ENCODE measurements around the gene BNC2.

Gene BNC2

DNA sequence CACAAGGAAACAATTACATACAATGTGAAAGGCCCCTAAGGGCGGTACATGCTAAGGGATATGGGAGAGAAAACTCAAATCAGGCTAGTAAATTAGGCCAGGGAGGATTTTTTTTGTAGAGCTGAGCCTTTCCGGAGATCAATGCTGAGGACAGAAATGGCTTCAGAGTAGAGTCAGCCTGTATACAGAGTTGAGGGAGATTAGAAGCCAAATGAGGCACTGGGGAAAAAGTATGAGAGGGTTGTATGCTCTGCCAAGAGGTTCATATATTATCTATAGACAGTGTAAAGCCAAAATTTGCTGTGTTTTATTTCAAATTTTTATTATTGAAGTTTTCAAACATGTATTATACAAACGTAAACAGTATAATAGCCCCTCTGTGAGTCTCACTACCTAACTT is 103.1 kb downstream of the BNC2 start:
- no peak for DNase-seq

DNA sequence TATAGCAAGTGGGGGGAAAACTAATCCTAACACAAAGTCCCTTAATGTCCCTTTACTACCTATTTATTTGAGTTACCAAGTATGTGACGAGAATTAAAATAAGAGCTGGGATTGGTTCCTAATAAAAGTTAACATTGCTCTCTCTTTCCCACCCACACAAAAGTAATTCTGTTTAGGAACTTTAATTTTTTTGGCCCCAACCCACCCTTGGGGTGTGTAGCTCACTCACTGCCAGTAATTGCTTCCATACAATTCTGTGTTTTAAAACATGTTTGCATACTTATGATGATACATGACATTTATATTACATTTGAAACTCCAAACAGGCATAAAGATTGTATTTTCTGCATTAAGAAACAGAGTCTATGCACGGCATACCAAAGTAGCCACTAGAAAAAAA is 106.5 kb downstream of the BNC2 start:
- DNase-seq: no peak

DNA sequence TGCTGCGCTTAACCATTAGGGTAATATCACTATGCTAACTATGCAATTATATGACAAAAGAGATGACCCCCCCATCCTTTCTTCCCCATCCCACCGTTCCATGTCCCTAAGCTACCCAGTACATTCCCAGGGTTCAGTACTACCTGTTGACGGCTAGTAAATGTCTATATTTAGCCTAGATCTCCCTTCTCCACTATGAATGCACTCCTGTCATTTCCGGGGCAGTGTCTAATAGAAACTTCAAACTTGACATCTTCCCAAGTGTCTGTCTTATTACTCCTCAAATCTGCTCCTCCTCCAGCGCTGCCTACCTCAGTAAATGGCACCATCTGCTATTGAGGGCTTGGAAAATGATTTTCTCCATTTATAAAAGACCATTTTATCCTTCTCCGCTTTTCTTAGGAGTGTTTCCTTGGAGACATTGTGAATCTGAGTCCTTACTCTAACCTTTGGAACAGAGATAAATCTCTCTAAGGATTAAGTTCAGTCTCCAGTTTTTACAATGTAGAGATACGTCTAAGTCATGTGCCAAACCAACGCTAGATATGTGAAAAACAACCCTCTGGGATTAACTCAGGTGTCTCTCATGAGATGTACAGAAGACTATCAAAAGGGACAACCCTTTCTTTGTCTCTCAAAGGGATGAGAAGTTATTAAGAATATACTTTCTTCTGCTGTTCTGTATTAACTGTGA is 114.9 kb downstream of the BNC2 start:
- no peak for DNase-seq

DNA sequence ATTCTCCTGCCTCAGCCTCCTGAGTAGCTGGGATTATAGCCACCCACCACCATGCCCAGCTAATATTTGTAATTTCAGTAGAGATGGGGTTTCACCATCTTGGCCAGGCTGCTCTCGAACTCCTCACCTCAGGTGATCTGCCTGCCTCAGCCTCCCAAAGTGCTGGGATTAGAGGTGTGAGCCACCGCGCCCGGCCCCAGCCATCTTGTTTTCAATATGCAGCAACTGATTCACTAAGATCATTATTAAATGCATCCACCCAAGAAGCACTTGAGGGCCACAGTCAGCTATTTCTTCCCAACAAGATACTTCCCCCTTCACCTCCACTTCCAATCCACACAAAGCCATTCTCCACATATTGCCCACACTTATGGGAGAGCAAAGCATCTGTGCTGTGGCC is 115.8 kb downstream of the BNC2 start:
- no peak for DNase-seq

DNA sequence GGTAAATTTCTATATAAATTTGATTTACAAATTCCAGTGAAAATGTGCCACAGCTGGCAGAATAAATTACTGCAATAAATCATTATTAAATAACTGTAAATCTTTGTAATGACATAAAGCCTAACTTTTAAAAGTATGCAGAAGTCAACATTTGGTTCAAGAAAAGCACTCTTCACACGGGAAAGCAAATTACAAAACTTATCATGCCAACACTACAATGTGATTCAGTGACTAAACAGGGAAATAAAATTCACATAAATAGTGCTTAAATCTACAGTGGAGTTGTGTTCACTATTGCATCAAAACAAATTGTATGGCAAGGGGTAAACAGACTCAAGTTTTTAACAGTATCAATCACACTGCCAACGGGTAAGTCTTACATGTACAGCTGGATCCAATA is 117.2 kb downstream of the BNC2 start:
- DNase-seq: no peak

DNA sequence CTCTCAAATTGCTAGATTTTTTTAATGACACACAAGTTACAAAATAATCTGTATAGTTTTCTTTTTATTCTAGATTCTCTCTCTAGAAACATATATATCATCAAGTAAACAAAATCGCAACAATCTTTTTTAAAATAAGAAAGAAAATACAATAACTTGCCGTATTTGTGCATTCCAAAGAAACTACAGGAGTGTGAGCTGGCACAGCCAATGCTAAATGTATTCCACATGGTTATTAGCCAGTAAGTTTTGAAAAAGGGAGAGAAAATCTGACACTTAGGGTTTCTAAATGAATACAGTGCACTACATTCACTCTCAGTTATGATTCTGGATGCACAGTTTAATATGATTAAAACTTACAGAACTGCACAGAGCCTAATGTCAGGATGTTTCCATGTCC is 117.9 kb downstream of the BNC2 start:
- no peak for DNase-seq

DNA sequence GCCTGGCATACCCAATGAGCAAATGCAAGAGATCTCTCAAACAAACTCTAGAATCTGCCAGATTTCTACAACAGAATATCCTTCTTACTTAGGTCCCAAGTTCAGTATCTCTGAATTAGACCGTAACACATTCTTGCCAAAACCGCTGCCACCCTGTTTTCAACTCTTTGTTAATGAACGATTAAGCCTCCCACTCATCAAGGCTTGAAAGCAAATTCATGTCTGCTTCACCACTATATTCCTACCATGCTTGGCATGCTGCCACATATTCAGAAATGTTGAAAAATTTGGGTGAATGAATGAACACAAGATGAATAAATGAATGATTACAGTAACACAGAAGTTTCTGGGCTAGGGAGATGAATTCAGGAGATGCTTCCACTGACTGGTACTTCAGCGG is 119.9 kb downstream of the BNC2 start:
- no peak for DNase-seq

DNA sequence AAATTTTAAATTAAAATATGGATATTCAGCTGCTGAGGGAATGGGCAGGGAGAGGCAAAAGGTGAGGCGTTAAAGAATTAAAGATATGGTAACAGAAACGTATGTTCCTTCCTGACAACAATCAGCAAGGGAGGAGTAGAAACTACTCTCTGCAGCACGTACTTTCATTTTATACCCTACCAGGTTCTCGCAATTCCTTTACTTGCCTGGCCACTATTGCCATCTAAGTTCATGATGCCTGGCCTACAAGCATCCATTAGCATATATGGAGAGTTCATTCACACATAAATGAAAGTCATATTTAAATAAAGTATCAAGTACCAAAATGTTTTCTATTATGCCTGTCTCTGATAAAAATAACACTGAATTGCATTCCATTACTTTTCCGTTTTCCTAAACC is 125.1 kb downstream of the BNC2 start:
- no peak for DNase-seq

DNA sequence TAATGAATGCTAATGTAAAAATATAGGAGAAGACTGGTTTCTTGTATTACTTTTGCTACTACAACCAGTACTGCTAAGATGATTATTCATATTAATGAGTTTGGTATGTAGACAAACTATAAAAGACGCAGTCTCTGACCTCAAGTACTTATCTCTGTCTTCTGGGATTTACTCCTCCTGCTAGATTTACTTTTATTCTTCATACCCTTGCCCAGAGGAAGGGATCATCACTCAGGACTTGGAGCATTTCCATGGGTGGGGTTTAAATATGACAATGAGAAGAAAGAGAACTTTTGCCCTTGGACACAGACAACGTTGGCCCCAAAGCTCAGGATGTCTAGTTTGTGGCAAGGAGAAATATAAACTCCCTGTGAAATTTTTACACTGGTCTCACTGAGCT is 126.1 kb downstream of the BNC2 start:
- no peak for DNase-seq

DNA sequence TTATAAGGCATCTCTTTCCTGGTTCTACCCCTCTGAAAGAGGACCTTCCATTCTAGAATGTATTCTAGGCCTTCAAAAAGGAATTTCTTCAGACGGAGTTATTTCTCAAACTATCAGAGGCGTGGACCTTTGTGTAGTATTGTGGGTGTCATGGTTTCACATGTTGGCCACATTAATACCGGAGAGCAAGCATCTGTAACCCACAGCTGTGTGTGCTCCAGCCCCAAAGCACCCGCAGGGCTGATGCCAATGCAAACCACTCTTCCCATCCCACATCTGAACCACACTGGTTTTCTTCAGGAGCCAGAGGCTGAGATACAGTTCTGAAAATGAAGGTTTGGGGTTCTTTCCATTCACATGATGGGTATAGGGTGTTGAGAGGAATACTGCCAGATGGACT is 127.1 kb downstream of the BNC2 start:
- DNase-seq: no peak

DNA sequence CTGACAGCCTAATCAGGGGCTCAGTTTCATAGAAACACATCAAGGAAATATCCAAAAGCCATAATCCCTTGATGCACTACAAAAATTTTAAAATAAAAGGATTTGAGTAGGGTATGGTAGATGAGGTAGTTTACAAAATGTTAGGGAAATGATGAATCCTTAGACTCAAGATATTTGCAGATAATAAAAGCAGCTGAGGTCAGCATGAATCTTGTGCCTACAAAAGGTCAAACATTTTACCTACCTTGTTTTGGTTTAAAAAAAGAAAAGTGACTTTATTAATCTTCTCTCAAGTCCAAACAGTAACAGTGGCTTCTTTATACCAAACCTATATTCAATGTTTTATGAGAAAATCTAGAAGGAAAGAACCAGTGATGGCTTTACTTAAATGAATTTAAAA is 135.5 kb downstream of the BNC2 start:
- no peak for DNase-seq

DNA sequence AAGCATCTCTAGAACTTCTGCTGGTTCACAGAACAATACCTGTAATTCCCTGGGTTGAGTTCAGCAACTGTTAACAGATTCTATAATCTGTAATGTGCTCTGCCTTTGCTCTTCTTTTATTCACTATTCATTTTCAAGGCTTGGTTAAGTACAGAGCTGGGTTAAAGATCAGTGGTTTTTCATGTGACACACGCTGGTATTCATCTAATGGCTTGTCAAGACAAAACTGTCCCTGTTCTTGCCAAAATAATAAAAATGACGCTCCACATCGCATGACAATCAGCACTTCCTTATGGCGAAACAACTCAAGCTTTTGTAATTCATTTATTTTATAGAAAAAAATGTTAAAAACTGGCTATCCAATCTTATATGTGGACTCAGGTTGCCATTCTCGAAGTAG is 137.9 kb downstream of the BNC2 start:
- DNase-seq: no peak

DNA sequence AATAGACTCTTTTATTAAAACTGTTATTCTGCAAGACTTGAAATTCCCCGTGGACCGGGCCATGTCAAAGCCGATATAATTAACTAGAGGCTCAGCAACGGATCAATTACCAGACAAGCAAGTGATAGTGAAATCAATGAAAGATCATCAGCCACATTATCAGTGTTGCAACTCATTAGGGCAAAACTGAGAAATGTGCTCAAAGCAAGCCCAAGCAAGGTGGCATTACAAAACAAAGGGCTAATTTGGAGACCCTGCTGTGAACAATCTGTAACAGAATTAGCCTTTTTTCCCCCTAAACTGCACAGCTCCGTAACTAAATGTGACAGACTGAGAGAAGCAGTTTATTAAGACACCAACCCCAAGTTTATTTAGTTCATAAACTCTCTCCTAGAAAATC is 140.3 kb downstream of the BNC2 start:
- DNase-seq: no peak

DNA sequence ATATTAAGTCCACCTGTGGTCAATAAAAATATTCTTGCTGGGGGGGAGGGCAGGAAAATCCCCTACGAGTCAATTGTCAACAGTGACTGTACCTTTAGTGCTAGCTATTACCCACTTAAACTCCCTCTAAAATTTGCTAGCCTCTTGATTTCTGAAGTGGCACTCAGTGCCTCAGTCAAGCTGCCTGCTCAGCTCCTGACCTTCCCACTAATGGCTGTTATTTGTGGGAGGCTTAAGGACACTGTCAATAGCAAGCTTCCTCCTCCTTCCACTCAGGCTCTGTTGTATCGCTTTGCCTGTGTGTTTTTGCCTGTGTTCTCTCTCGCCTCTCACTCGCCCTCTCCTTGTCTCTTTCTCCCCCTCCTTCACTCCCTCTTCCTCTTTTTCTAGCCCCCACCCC is 140.8 kb downstream of the BNC2 start:
- DNase-seq: no peak

DNA sequence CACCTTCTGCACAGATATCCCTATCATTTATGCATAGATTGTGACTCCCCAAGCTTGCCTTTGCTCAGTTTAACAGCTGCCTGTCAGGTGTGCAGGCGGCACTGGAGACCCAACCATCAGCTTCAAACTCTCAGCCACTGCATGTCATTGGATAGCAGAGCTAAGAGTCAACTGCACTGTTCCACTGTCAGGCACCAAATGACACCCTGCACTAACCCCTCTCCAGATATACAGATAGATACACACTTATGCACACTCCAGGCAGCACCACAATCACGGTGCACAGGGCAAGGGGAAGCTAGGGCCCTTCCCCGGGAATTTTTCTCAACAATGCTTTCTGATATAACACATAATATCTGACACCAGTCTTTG is 142.3 kb downstream of the BNC2 start:
- DNase-seq: no peak

DNA sequence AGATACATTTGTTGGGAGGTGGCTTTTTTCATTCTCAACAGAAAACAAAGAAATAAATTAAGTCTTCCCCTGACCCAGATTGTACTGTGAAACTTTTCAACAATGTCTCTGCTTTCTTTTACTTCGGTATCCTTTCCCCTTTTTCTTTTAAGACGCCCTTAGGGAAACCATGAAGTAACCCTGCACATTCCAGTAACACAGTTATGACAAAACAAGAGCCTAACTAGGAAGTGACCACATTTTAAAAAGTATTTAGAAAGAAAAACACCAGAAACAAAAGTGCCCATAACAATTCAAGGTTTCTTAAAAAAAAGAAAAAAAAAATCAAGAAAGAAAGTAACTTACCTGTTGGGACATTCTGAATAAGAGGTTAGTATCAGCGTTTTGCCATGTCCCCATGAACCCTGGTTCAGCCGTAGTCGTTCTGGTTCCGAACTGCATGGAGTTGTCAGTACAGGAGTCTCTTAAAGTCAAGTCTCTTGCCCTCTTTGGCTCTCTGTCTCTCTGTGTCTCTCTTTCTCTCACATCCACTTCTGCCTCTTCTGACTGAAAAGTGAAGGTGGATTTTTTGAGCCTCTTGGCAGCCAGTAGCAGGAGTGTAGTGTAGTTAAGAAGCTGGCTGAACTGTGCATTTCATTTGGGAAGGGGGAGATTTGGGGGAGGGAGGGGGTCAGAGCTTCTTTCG is 142.9 kb downstream of the BNC2 start:
- no peak for DNase-seq

DNA sequence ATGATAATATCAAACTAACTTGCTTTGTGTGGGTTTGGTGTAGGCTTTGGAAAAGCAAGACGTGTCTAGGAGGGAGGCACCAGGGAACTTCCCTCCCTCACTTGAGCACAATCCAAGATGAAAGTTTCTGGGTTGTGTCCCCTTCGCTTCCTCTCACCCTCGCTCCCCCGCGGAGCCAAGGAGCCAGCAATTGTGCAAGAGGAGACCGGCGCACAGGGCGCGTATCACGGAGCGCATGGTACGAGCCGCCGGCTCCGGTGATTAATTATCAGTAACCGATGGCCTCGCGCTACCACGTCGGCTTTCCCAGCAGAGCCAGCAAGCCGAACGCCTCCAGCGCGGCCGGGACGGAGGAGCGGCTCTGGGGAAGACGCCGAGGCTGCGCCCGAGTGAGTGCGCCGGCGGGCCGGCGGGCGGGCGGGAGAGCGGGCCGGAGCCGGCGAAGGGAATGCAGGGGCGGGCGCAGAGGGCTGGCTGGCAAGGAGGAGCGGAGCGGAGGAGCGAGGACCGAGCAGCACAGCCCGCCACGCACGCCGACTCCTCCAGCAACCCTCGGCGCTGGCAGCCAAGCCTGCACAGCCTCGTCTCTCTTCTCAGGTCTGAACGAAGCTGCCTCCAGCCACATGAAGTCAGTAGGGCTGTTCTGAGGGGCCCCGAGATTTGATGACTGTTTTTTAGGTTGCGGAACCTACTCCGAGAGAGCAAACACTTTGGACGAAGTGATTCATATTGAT is 143.6 kb downstream of the BNC2 start:
- peak in 25 of 56 donors; percentile 2 to 55 (median 21) for DNase-seq

DNA sequence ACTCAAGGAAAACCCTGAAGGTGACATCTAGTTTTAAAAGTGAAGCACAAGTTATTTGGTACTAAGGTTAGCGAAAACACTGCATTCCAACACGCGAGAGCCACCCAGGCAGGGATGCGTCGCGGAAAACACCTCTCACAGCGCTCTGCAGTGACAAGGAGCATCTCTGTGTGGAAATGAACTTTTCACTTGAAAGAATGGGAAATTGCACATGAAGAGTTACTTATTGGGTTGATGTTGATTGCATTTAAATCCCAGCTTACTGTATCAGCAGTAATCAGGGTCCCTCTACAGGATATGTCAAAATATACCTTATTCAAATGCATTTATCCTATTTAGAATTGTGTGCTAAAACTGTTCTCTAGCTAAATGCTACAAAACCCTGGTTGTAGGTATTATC is 144.4 kb downstream of the BNC2 start:
- DNase-seq: no peak

DNA sequence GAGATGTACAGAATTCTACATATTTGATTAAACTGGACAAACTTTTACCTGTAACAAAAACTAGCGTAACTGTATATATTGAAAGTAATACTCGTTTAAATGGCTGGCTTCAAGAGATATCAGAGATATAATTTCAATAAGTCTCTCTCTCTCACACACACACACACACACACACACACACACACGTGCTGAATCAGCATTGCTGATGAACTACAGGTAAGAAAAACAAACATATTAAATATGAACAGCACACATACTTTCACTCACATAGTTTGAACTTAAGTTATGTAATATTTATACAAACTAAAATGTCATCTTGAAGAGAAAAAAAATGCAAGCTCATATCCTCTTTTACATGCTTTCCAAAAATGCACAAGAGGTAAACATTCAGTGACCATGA is 145.4 kb downstream of the BNC2 start:
- no peak for DNase-seq

DNA sequence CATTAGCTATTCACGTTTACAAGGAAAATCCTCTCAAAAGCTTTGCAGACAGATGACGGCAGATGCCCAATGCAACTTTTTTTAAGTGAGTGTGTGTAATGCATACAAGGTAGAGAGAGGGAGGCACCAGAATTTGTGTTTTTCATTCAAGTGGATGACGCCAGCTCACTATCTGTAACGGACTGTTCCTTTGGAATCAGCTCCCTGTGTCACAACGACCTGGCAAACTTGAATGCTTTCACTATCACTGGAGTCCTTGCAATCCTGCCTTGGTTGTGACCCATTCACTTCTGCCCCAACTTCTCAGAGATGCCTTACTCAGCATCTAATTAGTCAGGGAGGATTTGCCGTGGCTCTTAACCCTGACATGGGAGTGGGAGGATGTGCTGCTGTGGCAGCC is 148.5 kb downstream of the BNC2 start:
- no peak for DNase-seq

DNA sequence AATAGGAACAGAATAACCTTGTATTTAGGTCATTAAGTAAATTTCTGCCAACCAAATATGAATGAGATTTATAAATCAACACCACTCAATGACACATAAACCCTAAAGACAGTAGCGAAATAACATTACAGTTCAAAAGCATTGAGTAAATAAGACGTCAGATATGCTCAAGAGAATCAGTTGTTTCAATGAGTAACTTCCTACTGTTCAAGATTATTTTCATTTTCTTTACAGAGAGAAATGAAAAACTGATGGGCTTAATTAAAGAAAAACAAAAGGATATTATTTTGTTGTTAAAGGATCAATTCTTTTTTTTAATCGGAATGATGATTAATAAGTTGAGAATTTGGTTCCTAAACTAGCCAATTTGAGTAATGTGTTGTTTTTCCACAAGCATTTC is 150.1 kb downstream of the BNC2 start:
- DNase-seq: no peak

DNA sequence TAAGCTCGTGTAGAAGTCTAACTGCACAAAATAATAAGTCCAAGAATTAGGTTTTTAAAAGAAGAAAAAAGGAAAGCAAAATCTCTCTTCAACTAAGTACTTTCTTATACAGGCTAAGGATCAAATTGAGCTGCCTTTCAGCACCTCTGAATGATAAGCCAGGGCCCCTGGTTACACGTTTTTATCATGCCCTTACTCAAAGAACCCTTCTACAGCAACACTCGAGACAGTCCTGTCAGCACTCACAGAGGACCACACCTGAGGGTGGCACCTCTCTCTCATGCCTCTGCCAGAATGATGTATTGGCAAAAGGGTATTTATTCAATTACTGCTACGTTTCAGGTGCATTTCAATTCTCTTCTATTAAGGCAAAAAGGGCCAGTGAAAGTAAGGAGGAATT is 150.5 kb downstream of the BNC2 start:
- DNase-seq: no peak

DNA sequence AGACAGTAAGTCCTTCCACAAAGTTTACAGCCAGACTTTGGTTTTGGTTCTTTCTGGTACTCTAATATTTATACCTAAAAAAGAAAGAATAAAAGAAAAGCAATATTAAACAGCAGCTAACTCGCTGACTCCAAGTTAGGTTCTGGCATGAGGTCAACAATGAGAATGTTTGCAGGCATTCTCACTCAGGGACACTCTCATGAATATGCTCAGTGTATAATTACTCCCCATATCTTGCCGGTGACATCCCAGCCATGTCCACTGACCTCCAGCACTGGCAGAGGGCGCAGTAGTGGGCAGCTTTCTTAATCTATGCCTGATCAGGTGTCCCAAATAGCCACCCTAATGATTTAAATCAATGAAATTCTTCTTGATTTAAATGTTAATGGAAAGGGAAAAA is 151.5 kb downstream of the BNC2 start:
- no peak for DNase-seq
